IPS-NIHi7 (cell line): ENCODE measurements around the gene ENOX1.

Source experiments
- DNase-seq: peaks from one replicate; pipeline ENCODE4 v3.0.0; 2012; ENCODE audit warnings: mixed read lengths; ENCODE audit errors: extremely low spot score

Gene ENOX1

DNA sequence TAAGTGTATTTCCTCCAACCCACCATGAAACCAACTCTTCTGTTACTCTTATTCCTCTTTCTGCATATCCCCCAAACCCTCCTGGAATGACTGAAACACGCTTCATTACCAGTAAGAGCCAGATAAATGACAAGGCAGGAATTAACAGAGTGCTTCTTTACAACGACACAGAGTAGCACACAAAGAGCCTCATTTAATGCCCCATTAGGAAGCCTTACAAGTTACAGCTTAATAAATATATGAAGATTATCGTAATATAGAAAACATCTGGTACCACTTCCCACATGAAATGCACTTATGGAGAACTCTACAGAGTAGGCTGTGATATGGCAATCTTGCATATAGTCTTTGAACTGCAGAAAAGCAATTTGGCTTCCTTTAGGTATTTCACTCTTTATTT is 116.8 kb downstream of the ENOX1 start:
- DNase-seq = no peak

DNA sequence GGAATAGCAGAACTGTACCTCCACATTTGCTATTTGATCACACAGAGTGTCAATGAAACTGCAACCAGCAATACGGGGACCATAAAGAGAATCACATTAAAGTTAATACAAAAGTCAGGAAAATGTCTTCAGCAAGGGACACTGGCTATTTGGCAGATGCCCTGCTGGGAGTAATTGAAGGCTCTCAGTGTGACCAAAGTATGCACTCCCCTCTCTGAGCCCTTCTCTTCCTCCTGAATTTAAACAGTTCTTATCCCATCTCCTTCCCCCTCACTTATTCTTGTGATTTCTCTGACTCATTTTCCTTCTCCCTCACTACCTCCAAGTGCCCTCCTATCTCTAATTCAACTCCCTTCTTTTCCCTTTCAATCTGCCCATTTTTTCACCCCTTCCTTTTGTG is 117.7 kb downstream of the ENOX1 start:
- peak; percentile 14 for DNase-seq

DNA sequence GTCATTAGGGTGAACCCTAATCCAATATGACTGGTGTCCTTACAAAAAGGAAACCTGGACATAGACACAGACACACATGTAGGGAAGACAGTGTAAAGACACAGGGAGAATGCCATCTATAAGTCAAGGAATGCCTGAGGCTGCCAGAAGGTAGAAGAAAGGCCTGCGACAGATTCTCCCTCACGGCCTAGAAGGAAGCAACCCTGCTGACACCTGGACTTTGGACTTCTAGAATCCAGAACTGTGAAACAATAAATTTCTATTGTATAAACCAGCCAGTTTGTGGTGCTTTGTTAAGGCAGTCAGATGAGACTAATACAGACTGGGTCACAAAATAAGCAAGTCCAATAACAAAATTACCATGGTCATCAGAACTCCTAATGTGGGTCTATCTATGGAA is 120.4 kb downstream of the ENOX1 start:
- no peak for DNase-seq

DNA sequence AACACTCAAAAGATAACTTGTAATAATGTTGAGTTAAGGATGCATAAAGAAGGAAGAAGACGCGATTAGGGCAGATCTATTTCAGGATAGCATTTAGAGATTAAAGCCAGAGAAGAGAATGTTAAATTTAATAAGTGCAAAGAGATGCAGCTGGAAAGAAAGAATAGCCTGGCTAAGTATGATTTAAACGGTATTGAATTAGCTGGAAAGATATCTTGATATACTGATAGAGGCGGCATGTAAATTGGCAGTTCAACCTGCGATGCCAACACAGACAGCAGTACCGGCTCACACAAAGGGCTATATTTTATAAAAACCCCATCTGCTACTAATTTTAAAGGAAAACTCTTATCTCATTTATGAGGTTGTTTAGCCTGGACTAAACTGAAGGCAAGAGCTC is 121.4 kb downstream of the ENOX1 start:
- no peak for DNase-seq

GRCh38 chr13:43664700-43665191 is 122.0 kb downstream of the ENOX1 start:
- peak; percentile 34 for DNase-seq

GRCh38 chr13:43663474-43664090 is 123.2 kb downstream of the ENOX1 start:
- DNase-seq = no peak

- DNase-seq = no peak
Observed at GRCh38 chr13:43662976-43663375, 123.8 kb downstream of the ENOX1 start.

DNA sequence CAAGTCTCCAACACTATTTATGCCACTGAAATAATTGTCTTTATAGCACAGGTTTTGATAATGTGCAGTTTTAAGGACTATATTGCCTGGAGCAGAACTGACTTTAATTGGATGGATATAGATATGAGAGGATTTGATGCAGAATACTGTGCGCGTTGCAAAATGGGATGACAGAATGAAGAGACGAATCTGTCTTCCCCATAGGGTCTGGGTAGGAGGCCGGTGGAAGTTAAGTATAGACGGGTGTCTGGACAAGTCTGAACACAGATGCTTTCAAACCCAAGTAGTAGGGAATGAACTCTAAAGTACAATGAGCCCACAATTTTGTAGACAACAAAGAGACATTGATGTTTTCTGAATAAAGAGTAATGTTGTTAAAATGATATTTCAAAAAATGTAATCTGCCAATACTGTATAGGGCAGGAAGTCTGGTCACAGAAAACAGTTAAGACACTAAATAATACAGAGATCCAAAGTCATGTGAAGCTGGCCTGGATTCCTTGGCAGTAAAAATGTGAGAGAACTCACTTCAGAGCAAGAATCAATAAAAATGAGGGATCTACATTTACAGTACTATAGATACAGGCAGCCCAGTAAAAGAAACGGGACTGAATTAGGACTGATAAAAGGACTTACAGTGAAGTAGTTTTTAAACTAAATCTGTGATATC is 125.5 kb downstream of the ENOX1 start:
- no peak for DNase-seq

DNA sequence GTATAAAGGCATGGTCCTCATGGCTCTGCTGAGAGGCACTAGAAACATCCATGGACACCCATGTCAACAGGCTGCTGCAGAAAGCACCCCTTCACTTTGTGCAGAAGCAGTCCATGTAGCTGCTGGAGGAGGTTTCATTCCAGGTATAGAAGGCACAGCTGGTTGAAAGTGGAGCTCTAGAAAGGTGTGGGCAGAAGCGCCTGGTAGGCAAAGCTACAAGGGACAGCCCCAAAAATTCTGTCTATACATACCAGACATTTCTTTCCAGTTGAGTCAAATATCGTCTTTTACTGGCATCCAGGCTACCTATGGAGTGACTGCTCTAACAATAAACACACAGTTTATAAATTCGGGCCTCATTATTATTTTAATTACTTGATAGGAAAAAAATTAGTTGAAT is 129.3 kb downstream of the ENOX1 start:
- DNase-seq = no peak

- DNase-seq = no peak
Observed at GRCh38 chr13:43653980-43654379, 132.8 kb downstream of the ENOX1 start.

DNA sequence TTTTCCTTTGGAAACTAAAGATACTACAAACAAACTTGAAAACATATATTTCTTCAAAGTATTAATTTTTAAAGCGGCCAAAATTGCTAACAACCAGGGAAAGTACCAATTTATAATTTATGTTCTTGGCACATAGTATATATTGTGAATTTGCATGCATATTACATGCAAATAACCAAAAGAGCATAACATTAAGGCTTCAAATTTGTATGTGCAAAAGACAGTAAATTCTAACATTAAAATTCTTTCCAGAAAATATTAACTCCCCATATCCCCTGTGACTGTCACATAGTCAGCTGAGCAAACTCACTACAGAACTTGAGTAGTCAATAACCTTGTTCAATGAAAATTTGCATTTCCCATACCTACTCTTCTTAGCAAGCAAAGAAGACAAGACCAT is 133.4 kb downstream of the ENOX1 start:
- DNase-seq = no peak

DNA sequence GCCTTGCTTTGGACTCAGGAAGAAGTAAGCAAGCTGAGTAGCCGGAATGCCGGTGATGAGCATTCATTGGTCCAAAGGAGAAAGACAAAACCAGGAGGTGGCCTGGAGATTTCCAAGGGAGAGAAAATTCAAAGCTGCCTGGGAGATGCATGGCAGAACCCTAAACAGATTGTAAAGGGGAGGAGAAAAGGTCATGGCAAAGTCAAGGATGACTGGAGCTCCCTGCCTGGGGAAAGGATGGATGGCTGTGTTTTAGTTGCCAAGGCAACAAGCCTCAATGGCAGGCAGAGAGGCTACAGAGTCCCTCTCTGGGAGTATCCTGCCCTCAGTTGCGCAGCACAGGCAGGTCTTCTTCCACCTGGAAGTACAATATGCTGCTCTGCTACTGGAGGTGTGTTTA is 134.0 kb downstream of the ENOX1 start:
- DNase-seq = no peak

DNA sequence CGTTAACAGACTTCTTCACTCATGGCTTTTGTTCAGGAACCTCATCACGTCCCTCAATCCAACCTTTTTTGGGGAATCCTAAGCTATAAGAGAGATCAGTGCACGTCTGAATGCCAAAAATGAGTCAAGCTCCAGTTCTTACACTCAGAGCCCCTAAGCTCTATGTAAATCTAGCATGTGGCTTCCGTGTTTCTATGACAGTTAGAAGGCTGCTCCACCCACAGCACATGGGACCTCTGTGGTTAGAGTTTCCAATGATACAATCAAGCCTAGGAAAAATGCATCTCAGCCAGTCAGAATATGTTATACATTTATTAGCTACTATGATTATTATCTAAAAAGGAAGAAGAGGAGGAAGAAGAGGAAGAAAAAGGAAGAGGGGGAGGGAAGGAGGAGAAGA is 135.9 kb downstream of the ENOX1 start:
- DNase-seq = no peak

GRCh38 chr13:43648733-43649132 is 138.0 kb downstream of the ENOX1 start:
- no peak for DNase-seq

- DNase-seq = no peak
Observed at GRCh38 chr13:43647471-43647870, 139.3 kb downstream of the ENOX1 start.

DNA sequence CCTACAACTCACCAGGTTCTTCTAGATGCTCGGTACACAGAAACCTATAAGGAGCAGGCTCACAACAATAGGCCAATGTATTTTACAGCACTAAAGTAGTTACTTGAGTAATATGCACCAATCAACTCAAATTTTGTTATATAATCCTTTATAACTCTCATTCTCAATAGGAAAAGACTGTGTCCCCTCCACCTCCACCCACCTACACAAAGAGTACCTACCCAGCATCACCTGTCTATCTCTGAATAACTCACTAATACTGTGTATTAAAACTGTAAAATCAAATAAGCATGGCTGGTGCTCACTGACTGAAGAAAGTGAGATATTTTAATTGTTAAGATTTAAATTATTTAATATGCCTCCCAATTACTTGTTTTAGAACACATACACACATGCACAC is 146.3 kb downstream of the ENOX1 start:
- no peak for DNase-seq

DNA sequence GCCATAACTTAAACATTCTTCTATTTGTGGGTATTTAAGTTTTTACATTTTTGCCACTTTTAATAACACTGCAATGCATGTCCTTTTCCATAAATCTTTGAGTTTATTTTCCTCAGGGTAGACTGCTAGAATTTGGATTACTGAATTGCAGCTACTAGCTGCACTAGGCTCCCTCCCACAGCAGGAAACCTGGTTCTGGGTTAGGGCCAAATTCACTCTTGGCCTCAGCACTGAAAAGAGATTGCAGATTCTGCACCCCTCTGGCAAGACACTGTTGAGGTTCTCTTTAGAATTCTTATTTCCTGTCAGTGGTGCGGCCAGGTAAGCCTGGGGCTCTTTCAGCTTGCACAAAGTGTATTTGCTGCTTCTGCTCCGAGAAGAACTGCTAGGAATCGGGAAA is 155.7 kb downstream of the ENOX1 start:
- no peak for DNase-seq

DNA sequence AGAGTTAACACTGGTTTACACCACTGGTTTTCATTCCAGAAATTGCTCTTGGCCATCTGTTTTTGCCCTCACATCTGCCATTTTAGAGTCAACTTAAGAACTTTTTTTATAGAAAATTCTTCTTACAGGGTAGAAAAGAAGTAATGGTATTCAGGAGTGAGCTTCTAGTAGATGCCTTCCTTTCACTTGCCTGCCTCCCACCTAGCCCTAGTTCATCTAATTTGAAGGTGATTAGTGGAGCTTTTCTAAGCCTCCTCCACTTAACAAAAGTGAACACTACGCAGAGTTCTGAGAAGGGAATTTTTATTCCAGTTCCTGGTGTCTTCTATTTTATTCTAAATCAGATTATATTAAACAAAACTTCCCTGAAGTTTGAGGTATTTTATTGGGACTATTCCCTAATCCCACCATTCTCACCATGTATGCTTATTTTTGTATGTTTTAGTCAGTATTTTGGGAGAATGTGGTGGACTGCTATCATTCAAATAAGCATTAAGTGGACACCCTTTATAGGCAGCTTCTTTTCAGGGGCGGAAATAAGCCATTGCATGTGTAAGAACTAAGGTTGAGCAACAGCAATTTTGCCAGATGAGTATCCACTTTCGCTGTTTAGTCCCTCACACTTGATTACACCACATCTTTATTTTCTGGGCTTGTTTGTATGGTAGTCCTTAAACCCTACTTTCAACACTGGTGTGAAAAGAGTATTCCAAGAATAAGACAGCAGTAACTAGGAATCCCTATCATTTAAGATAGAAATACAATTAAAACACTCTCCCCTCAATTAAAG is 156.9 kb downstream of the ENOX1 start:
- no peak for DNase-seq

DNA sequence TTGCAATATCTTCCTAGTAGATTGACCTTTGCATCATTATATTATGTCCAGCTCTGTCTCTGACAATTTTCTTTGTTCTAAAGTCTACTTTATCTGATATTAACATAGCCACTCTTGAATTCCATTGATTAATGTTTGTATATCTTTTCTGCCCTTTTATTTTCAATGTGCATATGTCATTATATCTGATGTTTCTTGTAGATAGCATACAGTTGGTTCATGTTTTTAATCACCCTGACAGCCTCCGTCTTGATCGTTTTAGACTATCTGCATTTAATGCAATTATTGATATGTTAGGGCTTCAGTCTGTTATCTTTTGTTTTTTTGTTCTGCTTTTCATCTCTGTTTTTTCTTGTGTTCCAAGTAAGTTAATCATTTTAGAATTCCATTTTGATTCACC is 159.8 kb downstream of the ENOX1 start:
- no peak for DNase-seq

DNA sequence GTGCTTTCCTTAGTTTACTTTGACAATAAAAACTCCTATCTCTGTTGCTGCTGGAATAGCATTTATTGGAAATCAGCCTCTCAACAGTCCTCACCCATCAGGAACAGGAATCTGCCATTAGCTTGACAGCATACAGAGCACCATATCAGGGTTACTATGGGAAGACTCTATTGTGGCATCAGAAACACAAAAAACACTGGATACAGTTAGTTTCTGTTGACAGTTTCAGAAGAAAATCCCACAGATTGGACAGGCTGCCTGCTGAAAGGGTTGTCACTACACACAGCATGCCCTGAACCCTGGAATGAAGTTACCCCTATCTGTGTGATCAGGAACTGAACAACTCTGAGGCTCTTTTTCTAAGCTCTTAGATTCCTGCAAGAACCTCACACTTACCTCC is 172.7 kb downstream of the ENOX1 start:
- no peak for DNase-seq

- no peak for DNase-seq
Observed at GRCh38 chr13:43611281-43612273, 175.2 kb downstream of the ENOX1 start.
